ENCODE data around the gene MGAT4A.
"Not testable (repeated sequence)": the region's sequence is repeated elsewhere in the genome, so short reads cannot be mapped to it uniquely, and the experiment has no call there.

Gene MGAT4A

DNA sequence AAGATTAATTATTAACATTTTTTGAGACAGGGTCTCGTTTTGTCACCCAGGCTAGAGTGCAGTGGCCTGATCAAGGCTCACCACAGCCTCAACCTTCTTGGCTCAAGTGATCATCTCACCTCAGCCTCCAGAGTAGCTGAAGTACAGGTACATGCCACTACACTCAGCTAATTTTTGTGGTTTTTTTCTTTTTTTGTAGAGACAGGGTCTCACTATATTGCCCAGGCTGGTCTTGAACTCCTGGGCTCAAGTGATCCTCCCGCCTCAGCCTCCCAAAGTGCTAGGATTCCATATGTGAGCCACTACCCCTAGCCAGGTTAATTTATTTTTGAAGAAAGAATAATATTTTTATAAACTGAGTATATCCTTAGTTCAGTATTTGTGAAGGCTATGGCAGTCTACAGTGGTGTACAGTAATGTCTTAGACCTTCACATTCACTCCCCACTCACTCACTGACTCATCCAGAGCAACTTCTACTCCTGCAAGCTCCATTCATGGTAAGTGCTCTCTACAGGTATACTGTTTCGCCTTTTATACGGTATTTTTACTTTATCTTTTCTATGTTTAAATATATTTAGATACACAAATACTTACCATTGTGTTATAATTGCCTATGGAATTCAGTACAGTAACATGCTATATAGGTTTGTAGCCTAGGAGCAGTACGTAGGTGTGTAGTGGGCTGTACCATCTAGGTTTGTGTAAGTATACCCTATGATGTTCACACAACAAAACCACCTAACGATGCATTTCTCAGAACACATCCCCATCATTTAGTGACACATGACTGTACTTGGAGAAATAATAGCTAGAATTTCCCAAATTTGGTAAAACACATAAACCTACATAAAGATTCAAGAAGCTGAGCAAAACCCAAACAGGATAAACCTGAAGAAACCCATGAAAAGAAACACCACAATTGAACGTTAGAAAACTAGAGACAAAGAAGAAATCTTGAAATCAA is 38.6 kb downstream of the MGAT4A start:
- H3K4me3 ChIP-seq (ENCODE audit: low read length) = no peak overlapping the region
- no peak for TF ChIP-seq ZNF274 (IDR thresholded peaks at IDR 0.05; ENCODE audit: low read depth, low read length)

DNA sequence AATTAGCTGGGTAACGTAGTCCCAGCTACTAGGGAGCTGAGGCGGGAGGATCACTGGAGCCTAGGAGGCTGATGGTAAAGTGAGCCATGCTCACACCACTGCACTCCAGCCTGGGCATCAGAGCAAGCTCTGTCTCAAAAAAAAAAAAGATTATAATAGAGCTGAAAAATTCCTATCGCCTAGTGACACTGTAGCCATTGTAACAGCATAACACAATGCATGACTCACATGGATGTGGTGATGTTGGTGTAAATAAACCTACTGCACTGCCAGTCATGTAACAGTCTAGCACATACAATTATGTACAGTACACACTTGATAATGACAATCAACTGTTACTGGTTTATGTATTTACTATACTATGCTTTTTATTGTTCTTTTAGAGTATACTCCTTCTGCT is 39.6 kb downstream of the MGAT4A start:
- no peak for TF ChIP-seq ZNF274 (IDR thresholded peaks at IDR 0.05; ENCODE audit: low read depth, low read length)
- H3K4me3 ChIP-seq (ENCODE audit: low read length) = no peak overlapping the region

DNA sequence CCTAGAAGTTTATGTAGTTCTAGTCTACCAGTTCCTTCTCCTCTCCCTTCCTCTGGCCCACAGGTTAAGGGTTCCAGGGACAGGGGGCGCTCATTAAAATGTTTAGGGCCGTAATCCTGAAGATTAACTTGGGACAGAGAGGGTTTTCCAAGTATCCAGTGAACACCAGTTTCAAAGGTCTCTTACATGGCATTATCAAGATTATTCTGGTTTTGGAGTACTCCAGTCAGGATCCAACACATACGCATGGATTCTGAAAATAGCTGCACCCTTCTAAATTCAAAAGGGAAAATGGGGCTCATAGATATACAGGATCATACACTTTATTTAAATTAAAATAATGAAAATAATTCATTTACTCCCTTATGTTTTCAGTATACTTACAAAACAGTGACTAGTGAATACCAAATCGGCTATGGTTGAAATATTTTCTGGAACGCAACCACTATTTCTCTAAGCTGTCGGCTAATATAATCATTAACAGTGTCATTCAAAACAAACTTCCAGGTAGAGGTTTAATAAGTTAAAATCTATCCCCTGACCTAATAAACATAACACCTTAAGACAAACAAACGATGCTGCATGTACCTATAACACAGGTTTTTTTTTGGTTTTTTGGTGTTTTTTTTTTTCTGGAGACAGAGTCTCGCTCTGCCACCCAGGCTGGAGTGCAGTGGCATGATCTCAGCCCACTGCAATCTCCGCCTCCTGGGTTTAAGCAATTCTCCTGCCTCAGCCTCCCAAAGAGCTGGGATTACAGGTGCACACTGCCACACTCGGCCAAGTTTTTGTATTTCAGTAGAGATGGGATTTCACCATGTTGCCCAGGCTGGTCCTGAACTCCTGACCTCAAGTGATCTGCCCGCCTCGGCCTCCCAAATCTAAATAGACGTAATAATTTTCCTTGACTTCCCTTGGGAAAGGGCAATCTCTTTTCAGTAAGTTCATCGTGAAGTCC is 44.7 kb downstream of the MGAT4A start:
- H3K4me3 ChIP-seq (ENCODE audit: low read length) = no peak overlapping the region
- TF ChIP-seq ZNF274 (IDR thresholded peaks at IDR 0.05; ENCODE audit: low read depth, low read length) = no peak

DNA sequence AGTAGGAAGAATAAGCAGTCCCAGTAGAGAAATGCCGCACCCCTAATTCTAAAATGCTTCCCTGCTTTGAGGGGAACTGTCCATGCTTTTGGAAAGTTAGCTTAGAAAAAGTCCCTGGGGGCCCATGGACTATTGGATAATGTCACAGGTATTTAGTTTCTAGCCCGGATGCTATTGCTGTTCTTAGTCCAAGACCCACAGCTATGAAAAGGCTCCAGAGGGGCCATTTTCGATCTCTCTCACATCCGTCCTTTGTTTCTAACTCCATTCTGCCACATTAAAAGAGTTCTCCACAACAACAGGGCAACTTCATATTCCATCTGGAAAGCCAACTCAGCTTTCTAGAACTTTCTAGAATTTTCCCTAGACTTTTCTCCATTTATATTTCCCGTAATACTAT is 47.2 kb downstream of the MGAT4A start:
- no peak for TF ChIP-seq ZNF274 (IDR thresholded peaks at IDR 0.05; ENCODE audit: low read depth, low read length)
- H3K4me3 ChIP-seq (ENCODE audit: low read length) = no peak overlapping the region

DNA sequence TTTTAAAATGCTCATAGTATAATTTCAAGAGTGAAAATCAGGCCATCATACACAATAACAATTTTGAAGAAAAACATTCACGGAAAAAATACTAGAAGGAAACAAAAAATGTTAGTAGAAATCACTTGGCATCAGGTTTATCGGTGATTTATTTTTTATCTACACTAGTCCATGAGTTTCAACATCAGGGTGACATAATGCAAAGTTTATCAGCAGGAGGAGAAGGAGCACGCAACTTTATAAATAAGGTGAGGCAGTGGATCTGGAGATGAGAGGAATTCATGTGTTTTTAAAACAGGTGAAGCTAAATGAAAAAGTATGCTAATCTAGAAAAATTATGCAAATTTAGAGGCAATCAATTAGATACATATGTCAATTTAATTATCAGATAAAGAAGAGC is 54.2 kb downstream of the MGAT4A start:
- TF ChIP-seq ZNF274 (IDR thresholded peaks at IDR 0.05; ENCODE audit: low read depth, low read length) = no peak
- no peak overlapping the region for H3K4me3 ChIP-seq (ENCODE audit: low read length)

DNA sequence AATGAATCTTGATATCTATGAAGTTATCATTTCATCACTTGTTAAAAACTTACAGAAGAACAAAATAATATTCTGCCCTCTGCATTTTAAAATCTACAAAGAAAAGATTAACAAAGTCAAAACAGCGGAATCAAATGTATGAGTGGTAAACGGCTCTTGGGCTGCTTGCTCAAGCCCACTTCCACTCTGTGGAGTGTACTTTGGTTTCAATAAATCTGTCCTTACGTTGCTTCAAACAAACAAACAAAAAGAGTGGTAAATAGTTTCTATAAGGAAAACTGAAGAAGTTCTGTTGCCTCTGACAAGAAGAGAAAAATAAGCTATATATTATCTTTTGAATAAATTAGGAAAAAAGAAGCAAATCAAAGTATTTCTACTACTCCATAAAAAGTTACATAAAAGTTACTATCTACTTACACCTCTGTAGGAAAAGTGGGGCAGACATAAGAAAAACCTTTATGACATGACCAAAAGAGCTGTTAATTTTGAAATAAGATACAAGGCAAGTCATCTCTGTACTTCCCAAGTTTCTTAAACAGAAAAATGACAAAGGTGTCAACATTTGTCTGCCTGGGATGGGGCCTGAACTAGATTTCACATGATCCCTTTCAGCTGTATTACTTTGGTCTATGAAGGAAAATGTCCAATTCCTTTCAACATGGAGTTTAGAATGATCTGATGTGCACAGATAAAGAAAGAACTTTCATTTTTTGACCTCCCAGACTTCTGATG is 56.5 kb downstream of the MGAT4A start:
- no peak overlapping the region for H3K4me3 ChIP-seq (ENCODE audit: low read length)
- no peak for TF ChIP-seq ZNF274 (IDR thresholded peaks at IDR 0.05; ENCODE audit: low read depth, low read length)

DNA sequence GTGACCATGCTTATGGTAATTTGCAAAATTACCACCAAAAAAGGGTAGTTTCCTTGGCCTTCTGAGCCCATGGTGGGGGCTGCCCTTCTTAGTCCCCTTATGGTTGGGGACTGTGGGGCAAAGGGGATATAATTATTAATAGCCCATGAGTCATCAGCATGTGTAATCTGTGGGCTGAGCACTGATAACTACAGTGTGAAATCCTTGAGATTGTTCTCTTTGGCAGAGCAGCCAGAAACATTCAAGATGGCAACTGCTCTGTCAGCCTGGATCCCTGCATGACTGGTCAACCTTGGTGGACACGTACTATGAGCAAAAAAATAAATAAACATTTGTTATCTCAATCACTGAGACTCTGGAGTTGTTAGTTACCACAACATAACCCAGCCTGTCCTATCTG is 61.3 kb downstream of the MGAT4A start:
- TF ChIP-seq ZNF274 (IDR thresholded peaks at IDR 0.05; ENCODE audit: low read depth, low read length) = no peak
- H3K4me3 ChIP-seq (ENCODE audit: low read length) = no peak overlapping the region

DNA sequence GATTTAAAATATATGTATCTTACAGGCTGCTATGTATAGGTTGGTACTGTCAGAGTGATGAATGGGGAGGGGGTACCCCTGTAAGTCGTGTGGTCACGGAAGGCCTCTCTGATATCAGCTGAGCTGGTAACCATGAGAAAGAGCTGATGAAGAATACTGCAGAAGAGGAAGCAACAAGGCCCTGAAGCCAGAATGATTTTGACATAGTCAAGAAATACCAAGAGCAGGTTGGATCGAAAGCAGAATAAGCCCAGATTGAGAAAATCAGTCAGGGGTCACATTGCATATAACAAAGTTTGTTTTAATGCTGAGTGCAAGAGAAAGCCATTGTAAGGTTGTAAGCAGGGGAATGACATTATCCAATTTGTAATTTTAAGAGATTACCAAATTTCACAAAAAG is 65.3 kb downstream of the MGAT4A start:
- H3K4me3 ChIP-seq (ENCODE audit: low read length) = no peak overlapping the region
- TF ChIP-seq ZNF274 (IDR thresholded peaks at IDR 0.05; ENCODE audit: low read depth, low read length) = no peak

DNA sequence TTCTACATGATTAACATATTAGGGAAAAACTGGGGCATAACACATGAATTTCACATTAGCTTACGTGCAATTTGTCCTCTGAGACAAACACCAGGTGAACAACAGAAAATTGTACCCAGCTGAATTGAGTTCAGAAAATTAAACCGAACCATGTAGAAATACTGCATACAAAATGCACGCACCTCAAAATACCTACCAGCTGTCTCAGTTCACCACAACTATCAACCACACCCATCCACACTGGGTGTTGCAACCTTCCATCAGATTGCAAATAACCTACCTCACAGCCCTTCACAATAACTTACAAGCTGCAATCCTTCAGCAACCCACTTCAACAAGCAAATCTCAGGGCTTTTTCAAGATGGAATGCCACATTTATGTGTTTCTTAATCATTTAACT is 66.6 kb downstream of the MGAT4A start:
- TF ChIP-seq ZNF274 (IDR thresholded peaks at IDR 0.05; ENCODE audit: low read depth, low read length) = no peak
- no peak overlapping the region for H3K4me3 ChIP-seq (ENCODE audit: low read length)

DNA sequence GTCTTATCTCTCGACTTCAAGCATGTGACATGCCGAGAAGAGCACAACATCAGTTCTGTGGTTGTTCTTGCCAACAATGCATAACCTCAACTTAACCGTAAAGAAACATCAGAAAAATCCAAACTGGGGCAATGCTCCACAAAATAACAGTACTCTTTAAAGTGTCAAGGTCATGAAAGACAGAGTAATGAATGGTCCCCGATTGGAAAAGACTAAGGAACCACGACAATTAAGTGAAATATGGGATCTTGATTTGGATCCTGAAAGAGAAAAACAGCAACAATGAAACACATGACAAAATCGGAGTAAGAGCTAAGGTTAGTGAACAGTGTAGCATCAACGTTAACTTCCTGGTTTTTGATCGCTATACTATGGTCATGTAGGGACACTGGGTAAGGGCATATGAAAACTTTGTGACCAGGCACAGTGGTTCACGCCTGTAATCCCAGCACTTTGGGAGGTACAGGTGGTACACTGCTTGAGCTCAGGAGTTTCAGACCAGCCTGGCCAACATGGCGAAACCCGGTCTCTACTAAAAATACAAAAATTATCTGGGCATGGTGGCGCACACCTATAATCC is 67.3 kb downstream of the MGAT4A start:
- no peak overlapping the region for H3K4me3 ChIP-seq (ENCODE audit: low read length)
- TF ChIP-seq ZNF274 (IDR thresholded peaks at IDR 0.05; ENCODE audit: low read depth, low read length) = no peak

DNA sequence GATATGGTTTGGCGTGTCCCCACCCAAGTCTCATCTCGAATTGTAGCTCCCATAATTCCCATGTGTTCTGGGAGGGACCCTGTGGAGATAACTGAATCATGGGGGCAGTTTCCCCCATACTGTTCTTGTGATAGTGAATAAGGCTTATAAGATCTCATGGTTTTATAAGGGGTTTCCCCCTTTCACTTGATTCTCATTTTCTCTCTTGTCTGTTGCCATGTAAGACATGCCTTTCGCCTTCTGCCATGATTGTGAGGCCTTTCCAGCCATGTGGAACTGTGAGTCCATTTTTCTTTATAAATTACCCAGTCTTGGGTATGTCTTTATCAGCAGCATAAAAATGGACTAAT is 71.5 kb downstream of the MGAT4A start:
- not testable (repeated sequence) for H3K4me3 ChIP-seq (ENCODE audit: low read length)

DNA sequence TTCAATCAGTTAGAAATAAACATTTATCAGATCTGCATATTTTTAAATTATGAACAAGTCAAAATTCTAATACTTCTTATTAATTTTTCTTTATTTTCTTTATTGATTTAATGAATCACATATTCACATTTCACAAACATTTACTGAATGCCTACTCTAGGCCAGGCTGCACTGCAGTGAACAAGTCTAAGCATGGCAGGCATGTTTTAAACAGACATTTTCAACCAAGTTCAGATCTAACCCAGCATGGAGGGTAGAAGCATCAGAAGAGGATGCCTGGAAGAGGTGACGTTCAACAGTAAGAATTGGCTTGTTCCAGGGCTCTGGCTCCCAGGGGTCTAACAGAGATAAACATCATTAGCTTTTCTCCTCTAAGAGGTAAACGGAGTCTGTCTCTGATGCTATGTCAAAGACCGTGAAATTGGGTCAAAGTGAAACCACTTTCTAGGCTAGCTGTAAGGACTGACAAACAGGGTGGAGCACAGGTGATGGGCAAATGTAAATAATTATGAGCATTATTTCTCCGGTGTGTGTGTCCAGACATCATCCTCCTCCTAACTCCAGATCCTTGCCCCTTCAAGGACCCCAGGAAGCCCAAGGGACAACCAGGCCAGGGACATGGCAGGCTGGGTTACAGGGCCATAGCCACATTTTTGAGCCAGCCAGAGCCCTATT is 72.0 kb downstream of the MGAT4A start:
- no peak overlapping the region for H3K4me3 ChIP-seq (ENCODE audit: low read length)
- TF ChIP-seq ZNF274 (IDR thresholded peaks at IDR 0.05; ENCODE audit: low read depth, low read length) = no peak

DNA sequence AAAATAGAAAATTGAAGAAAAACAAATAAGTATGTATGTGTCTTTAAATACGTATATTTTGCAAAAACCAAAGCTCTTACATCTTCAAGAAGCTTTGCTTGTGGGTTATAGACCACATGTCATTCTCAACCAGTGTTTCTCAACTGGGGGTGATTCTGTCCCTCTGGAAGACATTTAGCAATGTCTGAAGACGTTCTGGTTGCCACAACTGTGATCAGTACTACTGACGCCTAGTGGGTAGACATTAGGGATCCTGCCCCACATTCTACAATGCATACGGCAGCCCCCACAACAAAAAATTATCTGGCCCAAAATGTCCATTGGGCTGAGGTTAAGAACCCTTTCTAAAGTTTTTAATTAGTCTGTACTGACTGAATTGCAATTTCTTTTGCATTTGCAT is 74.1 kb downstream of the MGAT4A start:
- no peak overlapping the region for H3K4me3 ChIP-seq (ENCODE audit: low read length)
- TF ChIP-seq ZNF274 (IDR thresholded peaks at IDR 0.05; ENCODE audit: low read depth, low read length) = no peak

Measured in GM08714 (cell line).